SK-N-SH (cell line): ENCODE results near the gene MLF2. TPM values are rescaled to one million over a fixed set of nuclear protein-coding genes. Genes with fewer than 3 reads are reported as not detected.

Experiments used
- CTCF ChIA-PET: fragments of 300-600, 350-600 bp; formaldehyde crosslinking; extraction: SDS; loops from one replicate; lab custom pipeline; 2021; lab: Yijun Ruan, JAX
- POLR2A ChIA-PET: fragments of 350-600 bp; sonication (Branson Sonifier 250); formaldehyde crosslinking; extraction: SDS; loops from one replicate; lab custom pipeline; 2020; ENCODE audit warnings: antibody characterized with exemption, inconsistent platforms; lab: Yijun Ruan, JAX
- DNase-seq: peaks from one replicate; pipeline ENCODE4 v3.0.0; 2012
- H2AFZ ChIP-seq: fragments of 200-600 bp; sonication (generic); 2 replicates; pipeline ENCODE4 v1.8.1; 2016; ENCODE audit warnings: antibody characterized with exemption, mild to moderate bottlenecking, low read depth
- H3F3A ChIP-seq: fragments of 200-600 bp; sonication (generic); replicated peaks from 2 replicates; pipeline ENCODE3; 2016; ENCODE audit warnings: antibody characterized with exemption, mild to moderate bottlenecking; ENCODE audit not compliant: insufficient read depth
- H3K27ac ChIP-seq, 2 experiments: fragments of 200-500 bp in 1 of 2; fragments of 200-600 bp in 1 of 2; sonication (Bioruptor generic) in 1 of 2; sonication (generic), shearing (Covaris generic) in 1 of 2; 2 replicates each; pipeline versions ENCODE4 v1.5.1 to v1.6.1; 2014 to 2016; ENCODE audit warnings: low read depth in 2 of 2, inconsistent platforms in 1 of 2, low read length in 1 of 2, mild to moderate bottlenecking in 1 of 2, mixed read lengths in 1 of 2
- H3K27me3 ChIP-seq: fragments of 200-600 bp; sonication (generic), shearing (Covaris generic); 2 replicates; pipeline ENCODE4 v1.6.1; 2016; ENCODE audit warnings: mixed run types; ENCODE audit not compliant: insufficient read depth
- H3K36me3 ChIP-seq, 2 experiments: fragments of 200-500 bp in 1 of 2; fragments of 200-600 bp in 1 of 2; sonication (Bioruptor generic) in 1 of 2; sonication (generic) in 1 of 2; replicated peaks in 1 of 2; 2 replicates each; pipeline versions ENCODE3 to v1.5.1; 2014 to 2016; ENCODE audit warnings: low read length in 1 of 2, mild to moderate bottlenecking in 1 of 2; ENCODE audit not compliant: insufficient read depth in 2 of 2, control insufficient read depth in 1 of 2
- H3K4me1 ChIP-seq, 2 experiments: fragments of 200-500 bp in 1 of 2; fragments of 200-600 bp in 1 of 2; sonication (Bioruptor generic) in 1 of 2; sonication (generic), shearing (Covaris generic) in 1 of 2; 2 replicates each; pipeline versions ENCODE4 v1.5.1 to v1.6.1; 2014 to 2016; ENCODE audit warnings: low read depth in 1 of 2, low read length in 1 of 2, mixed run types in 1 of 2; ENCODE audit not compliant: insufficient read depth in 2 of 2, control insufficient read depth in 1 of 2
- H3K4me2 ChIP-seq: fragments of 200-600 bp; sonication (generic), shearing (Covaris generic); 2 replicates; pipeline ENCODE4 v1.6.1; 2017; ENCODE audit warnings: mixed run types
- H3K4me3 ChIP-seq, 2 experiments: fragments of 200-500 bp in 1 of 2; fragments of 200-600 bp in 1 of 2; sonication (Bioruptor generic) in 1 of 2; sonication (generic), shearing (Covaris generic) in 1 of 2; 2 replicates each; pipeline versions ENCODE4 v1.5.1 to v1.8.1; 2014 to 2016; ENCODE audit warnings: low read depth in 2 of 2, inconsistent platforms in 1 of 2, low read length in 1 of 2, mild to moderate bottlenecking in 1 of 2, mixed read lengths in 1 of 2, moderate library complexity in 1 of 2
- H3K79me2 ChIP-seq: fragments of 200-600 bp; sonication (generic); 2 replicates; pipeline ENCODE4 v1.8.1; 2017; ENCODE audit warnings: mild to moderate bottlenecking; ENCODE audit not compliant: insufficient read depth
- H3K9ac ChIP-seq: fragments of 200-600 bp; sonication (generic); 2 replicates; pipeline ENCODE4 v1.6.1; 2017; ENCODE audit warnings: mixed run types
- H3K9me2 ChIP-seq: fragments of 200-600 bp; sonication (generic); 2 replicates; pipeline ENCODE4 v1.6.1; 2017; ENCODE audit warnings: mixed run types
- H3K9me3 ChIP-seq: fragments of 200-600 bp; sonication (generic); 2 replicates; pipeline ENCODE4 v1.6.1; 2017; ENCODE audit warnings: mixed run types, mild to moderate bottlenecking, moderate library complexity
- H4K20me1 ChIP-seq: fragments of 200-600 bp; sonication (generic); 2 replicates; pipeline ENCODE4 v1.6.1; 2017; ENCODE audit warnings: mild to moderate bottlenecking, mixed run types; ENCODE audit not compliant: insufficient read depth
- EP300 ChIP-seq, 2 experiments: IDR thresholded peaks; 2 replicates each; pipeline versions ENCODE4 v1.4.0 to v1.6.1; 2012; ENCODE audit warnings: borderline replicate concordance in 1 of 2, low read depth in 1 of 2, low read length in 1 of 2
- EZH2phosphoT487 ChIP-seq: fragments of 200-600 bp; sonication (generic); IDR thresholded peaks from 2 replicates; pipeline ENCODE4 v1.6.1; 2017; ENCODE audit warnings: low read depth, mixed run types, mild to moderate bottlenecking, antibody characterized with exemption, moderate library complexity, borderline replicate concordance
- FOSL2 ChIP-seq: IDR thresholded peaks from 2 replicates; pipeline ENCODE4 v1.4.0; 2012; ENCODE audit warnings: low read depth, mild to moderate bottlenecking, moderate library complexity, borderline replicate concordance
- FOXJ3 ChIP-seq: sonication (generic); formaldehyde crosslinking; IDR thresholded peaks from 2 replicates; pipeline ENCODE4 v1.5.1; 2020; ENCODE audit warnings: mild to moderate bottlenecking, missing genetic modification reagents
- FOXM1 ChIP-seq: IDR thresholded peaks from 2 replicates; pipeline ENCODE4 v1.4.0; 2012; ENCODE audit warnings: low read depth, mild to moderate bottlenecking
- GABPA ChIP-seq: IDR thresholded peaks from 2 replicates; pipeline ENCODE4 v1.4.0; 2012; ENCODE audit warnings: low read depth, mild to moderate bottlenecking
- GATA2 ChIP-seq: sonication (generic); formaldehyde crosslinking; IDR thresholded peaks from 2 replicates; pipeline ENCODE4 v1.5.0; 2020; ENCODE audit warnings: mild to moderate bottlenecking, missing genetic modification reagents
- JUND ChIP-seq: IDR thresholded peaks from 2 replicates; pipeline ENCODE4 v1.4.0; 2012
- MEF2A ChIP-seq: IDR thresholded peaks from 2 replicates; pipeline ENCODE4 v1.4.0; 2012; ENCODE audit warnings: low read depth, borderline replicate concordance
- MXI1 ChIP-seq: IDR thresholded peaks from 2 replicates; pipeline ENCODE4 v1.6.1; 2012; ENCODE audit warnings: mild to moderate bottlenecking, low read depth, low read length, improper control_type of control experiment
- NRF1 ChIP-seq: IDR thresholded peaks from 2 replicates; pipeline ENCODE4 v1.6.1; 2012; ENCODE audit warnings: low read depth, mild to moderate bottlenecking, low read length
- POLR2AphosphoS5 ChIP-seq: IDR thresholded peaks from 2 replicates; pipeline ENCODE4 v1.6.1; 2012; ENCODE audit warnings: low read depth, low read length
- RAD21 ChIP-seq: IDR thresholded peaks from 2 replicates; pipeline ENCODE4 v1.6.1; 2012; ENCODE audit warnings: mild to moderate bottlenecking, low read length
- RXRA ChIP-seq: IDR thresholded peaks from 2 replicates; pipeline ENCODE4 v1.4.0; 2012; ENCODE audit warnings: low read depth, mild to moderate bottlenecking, borderline replicate concordance
- SMC3 ChIP-seq: IDR thresholded peaks from 2 replicates; pipeline ENCODE4 v1.6.1; 2012; ENCODE audit warnings: low read depth, low read length, improper control_type of control experiment
- TAF1 ChIP-seq: IDR thresholded peaks from 2 replicates; pipeline ENCODE4 v1.6.1; 2012; ENCODE audit warnings: low read depth, mild to moderate bottlenecking, low read length, moderate library complexity, borderline replicate concordance
- YY1 ChIP-seq: IDR thresholded peaks from 2 replicates; pipeline ENCODE4 v1.4.0; 2012; ENCODE audit warnings: low read depth, mild to moderate bottlenecking
- WGBS: methylation state at CpG from one replicate; pipeline ENCODE4 v1.1.6; 2017; ENCODE audit warnings: low lambda C conversion rate; 5-methylcytosine and 5-hydroxymethylcytosine counted together
- polyA plus RNA-seq, 3 experiments: library from polyadenylated mRNA; depleted of rRNA; stranded (reverse); fragments of >200 nt; gene quantifications; 2 replicates each; pipeline ENCODE4 v1.2.3, GENCODE V29; 2012
- TF ChIP-seq, protein P1 (sequence below): IDR thresholded peaks from 2 replicates; pipeline ENCODE4 v1.6.1; 2012; ENCODE audit warnings: mild to moderate bottlenecking, low read depth, low read length, moderate library complexity
- TF ChIP-seq, protein P2 (sequence below): IDR thresholded peaks from 2 replicates; pipeline ENCODE4 v1.4.0; 2012; ENCODE audit warnings: low read depth
- TF ChIP-seq, protein P3 (sequence below): fragments of 150-350 bp; IDR thresholded peaks from 2 replicates; pipeline ENCODE4 v1.6.1; 2017; ENCODE audit warnings: antibody characterized with exemption, low read length, low read depth, borderline replicate concordance
- TF ChIP-seq, protein P4 (sequence below): IDR thresholded peaks from 2 replicates; pipeline ENCODE4 v1.4.0; 2012; ENCODE audit warnings: low read depth, borderline replicate concordance

The MLF2 gene
- polyA plus RNA-seq, 1 of the 3 experiments (the other 2 are of a cell fraction), result 535 TPM

DNA sequence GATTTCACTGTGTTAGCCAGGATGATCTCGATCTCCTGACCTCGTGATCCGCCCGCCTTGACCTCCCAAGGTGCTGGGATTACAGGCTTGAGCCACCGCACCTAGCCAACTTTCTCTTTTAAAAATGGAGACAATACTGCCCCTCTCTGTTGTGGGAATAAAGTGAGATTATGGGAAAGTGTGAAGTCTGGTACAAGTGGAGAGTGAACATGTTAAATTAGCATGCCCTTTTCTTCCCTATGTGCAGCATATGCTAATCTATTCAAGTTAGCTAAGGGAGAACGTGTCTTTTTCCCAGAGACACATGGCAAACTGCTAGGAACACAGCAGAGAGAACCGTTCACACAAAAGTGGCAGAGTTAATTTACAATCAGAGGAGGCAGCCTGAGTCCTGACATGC is 27.6 kb downstream of the MLF2 start:
- H3K4me2 ChIP-seq, result peak overlapping the region; percentile 86
- 95% methylated on average over 7 of the region's 7 CpGs for WGBS
- POLR2A ChIA-PET, result interaction anchor here (0.6 to 2.6 kb wide), 3 partner anchors 28 to 42 kb away, joined by 3 to 24 read pairs (median 3); partner anchors contain the start of genes MLF2 and ZNF384
- H3K27ac ChIP-seq, result no peak overlapping the region
- H3K4me3 ChIP-seq, result no peak overlapping the region; a peak in 1 of 4 replicates
- H3K4me1 ChIP-seq, result peaks cover 0 to 9% of the 10 kb centered on the region in 2 experiments; a peak in 1 of 4 replicates
- no peak overlapping the region for H3K9ac ChIP-seq
- H4K20me1 ChIP-seq, result no peaks in the 10 kb centered on the region
- CTCF ChIA-PET, result interaction anchor here (1.1 to 2.1 kb wide), 7 partner anchors 8 to 144 kb away, joined by 3 to 9 read pairs (median 4); partner anchors contain the start of gene MLF2
- H3K9me3 ChIP-seq, result no peaks in the 10 kb centered on the region
- no peak for TF ChIP-seq FOXJ3 (CRISPR knock-in tag)
- no peak for TF ChIP-seq MXI1
- TF ChIP-seq, protein P1, sequence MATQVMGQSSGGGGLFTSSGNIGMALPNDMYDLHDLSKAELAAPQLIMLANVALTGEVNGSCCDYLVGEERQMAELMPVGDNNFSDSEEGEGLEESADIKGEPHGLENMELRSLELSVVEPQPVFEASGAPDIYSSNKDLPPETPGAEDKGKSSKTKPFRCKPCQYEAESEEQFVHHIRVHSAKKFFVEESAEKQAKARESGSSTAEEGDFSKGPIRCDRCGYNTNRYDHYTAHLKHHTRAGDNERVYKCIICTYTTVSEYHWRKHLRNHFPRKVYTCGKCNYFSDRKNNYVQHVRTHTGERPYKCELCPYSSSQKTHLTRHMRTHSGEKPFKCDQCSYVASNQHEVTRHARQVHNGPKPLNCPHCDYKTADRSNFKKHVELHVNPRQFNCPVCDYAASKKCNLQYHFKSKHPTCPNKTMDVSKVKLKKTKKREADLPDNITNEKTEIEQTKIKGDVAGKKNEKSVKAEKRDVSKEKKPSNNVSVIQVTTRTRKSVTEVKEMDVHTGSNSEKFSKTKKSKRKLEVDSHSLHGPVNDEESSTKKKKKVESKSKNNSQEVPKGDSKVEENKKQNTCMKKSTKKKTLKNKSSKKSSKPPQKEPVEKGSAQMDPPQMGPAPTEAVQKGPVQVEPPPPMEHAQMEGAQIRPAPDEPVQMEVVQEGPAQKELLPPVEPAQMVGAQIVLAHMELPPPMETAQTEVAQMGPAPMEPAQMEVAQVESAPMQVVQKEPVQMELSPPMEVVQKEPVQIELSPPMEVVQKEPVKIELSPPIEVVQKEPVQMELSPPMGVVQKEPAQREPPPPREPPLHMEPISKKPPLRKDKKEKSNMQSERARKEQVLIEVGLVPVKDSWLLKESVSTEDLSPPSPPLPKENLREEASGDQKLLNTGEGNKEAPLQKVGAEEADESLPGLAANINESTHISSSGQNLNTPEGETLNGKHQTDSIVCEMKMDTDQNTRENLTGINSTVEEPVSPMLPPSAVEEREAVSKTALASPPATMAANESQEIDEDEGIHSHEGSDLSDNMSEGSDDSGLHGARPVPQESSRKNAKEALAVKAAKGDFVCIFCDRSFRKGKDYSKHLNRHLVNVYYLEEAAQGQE, result no peak
- TF ChIP-seq GABPA, result no peak
- TF ChIP-seq JUND, result no peak
- TF ChIP-seq POLR2AphosphoS5, result no peak
- TF ChIP-seq TAF1, result no peak
- TF ChIP-seq, protein P2, sequence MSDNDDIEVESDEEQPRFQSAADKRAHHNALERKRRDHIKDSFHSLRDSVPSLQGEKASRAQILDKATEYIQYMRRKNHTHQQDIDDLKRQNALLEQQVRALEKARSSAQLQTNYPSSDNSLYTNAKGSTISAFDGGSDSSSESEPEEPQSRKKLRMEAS, result no peak
- no peak for TF ChIP-seq NRF1
- TF ChIP-seq EZH2phosphoT487, result no peak
- H2AFZ ChIP-seq, result no peak overlapping the region
- H3K27me3 ChIP-seq, result no peaks in the 10 kb centered on the region
- peaks cover 17% of the 10 kb centered on the region; the same call in 1 of the 2 replicates for H3K79me2 ChIP-seq
- no peak for DNase-seq
- peaks cover 9 to 30% of the 10 kb centered on the region in 2 experiments for H3K36me3 ChIP-seq
- H3K9me2 ChIP-seq, result no peaks in the 10 kb centered on the region
- H3F3A ChIP-seq, result peaks cover 17% of the 10 kb centered on the region

DNA sequence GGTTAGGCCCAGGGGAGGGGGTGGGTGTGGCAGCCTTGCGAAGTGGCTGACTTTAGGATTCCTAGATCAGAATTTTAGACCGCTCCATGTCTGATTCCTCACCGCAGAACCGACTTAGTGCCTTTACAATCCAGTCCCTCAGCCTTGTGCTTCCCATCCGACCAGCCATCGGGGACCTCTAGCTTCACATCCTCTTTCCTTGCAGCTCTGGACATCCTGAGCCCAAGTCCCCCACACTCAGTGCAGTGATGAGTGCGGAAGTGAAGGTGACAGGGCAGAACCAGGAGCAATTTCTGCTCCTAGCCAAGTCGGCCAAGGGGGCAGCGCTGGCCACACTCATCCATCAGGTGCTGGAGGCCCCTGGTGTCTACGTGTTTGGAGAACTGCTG is 28.5 kb downstream of the MLF2 start:
- peak overlapping the region; percentile 97 for H2AFZ ChIP-seq
- CTCF ChIA-PET, result interaction anchor here (0.6 to 3.3 kb wide), 15 partner anchors 9 to 259 kb away, joined by 3 to 20 read pairs (median 4); partner anchors contain the start of genes MLF2, PTMS and ZNF384

More for the DNA sequence above, 28.5 kb downstream of the MLF2 start:
- no peak for TF ChIP-seq RXRA
- TF ChIP-seq GATA2, result no peak
- TF ChIP-seq, protein P2, result no peak
- TF ChIP-seq SMC3, result no peak
- no peak for TF ChIP-seq FOXM1
- TF ChIP-seq EP300 (IDR thresholded peaks at IDR 0.05; ENCODE audit: borderline replicate concordance in 1 of 2, low read depth in 1 of 2, low read length in 1 of 2), result no peak
- no peak for TF ChIP-seq NRF1
- TF ChIP-seq FOSL2, result no peak
- TF ChIP-seq YY1, result no peak
- no peak for TF ChIP-seq MEF2A
- TF ChIP-seq, protein P3, sequence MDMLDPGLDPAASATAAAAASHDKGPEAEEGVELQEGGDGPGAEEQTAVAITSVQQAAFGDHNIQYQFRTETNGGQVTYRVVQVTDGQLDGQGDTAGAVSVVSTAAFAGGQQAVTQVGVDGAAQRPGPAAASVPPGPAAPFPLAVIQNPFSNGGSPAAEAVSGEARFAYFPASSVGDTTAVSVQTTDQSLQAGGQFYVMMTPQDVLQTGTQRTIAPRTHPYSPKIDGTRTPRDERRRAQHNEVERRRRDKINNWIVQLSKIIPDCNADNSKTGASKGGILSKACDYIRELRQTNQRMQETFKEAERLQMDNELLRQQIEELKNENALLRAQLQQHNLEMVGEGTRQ, result no peak
- TF ChIP-seq RAD21, result no peak
- TF ChIP-seq, protein P4, sequence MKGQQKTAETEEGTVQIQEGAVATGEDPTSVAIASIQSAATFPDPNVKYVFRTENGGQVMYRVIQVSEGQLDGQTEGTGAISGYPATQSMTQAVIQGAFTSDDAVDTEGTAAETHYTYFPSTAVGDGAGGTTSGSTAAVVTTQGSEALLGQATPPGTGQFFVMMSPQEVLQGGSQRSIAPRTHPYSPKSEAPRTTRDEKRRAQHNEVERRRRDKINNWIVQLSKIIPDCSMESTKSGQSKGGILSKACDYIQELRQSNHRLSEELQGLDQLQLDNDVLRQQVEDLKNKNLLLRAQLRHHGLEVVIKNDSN, result no peak
- Histone ChIP-seq H3K27me3 (no peaks in the 10 kb centered on the region), H3F3A (peaks cover 17% of the 10 kb centered on the region), H3K9ac (peak overlapping the region; percentile 66), H3K27ac (peak overlapping the region; percentile 84 to 86), H3K4me2 (peak overlapping the region; percentile 86), H3K4me3 (peak overlapping the region; percentile 57 to 65), H3K4me1 (peaks cover 0 to 9% of the 10 kb centered on the region in 2 experiments; a peak in 1 of 4 replicates), H3K36me3 (peaks cover 9 to 21% of the 10 kb centered on the region in 2 experiments), H3K9me3 (no peaks in the 10 kb centered on the region), H3K9me2 (no peaks in the 10 kb centered on the region), H3K79me2 (peaks cover 17% of the 10 kb centered on the region; the same call in 1 of the 2 replicates), H4K20me1 (no peaks in the 10 kb centered on the region)
- 2% methylated on average over 8 of the region's 10 CpGs for WGBS
- peak; percentile 55 for DNase-seq
- POLR2A ChIA-PET, result interaction anchor here (0.6 to 2.6 kb wide), 18 partner anchors 10 to 219 kb away, joined by 3 to 50 read pairs (median 5); partner anchors contain the start of genes C12orf57, CDCA3, GAPDH and MLF2
